Retinal pigment epithelial cell (primary cell): Measurements from ENCODE around the gene USP7.
A peak's percentile ranks its signal among the peaks of the same experiment; 100 is the strongest.

Experiments
- DNase-seq: peaks from one replicate; pipeline ENCODE4 v3.0.0-alpha.2; 2010; ENCODE audit warnings: low read depth
- H3K4me3 ChIP-seq: 2 replicates; pipeline ENCODE4 v1.5.1; 2011; ENCODE audit warnings: mild to moderate bottlenecking, low read length, control low read depth, moderate library complexity
- CTCF ChIP-seq: conservative IDR thresholded peaks from 2 replicates; pipeline ENCODE4 v1.5.1; 2011; ENCODE audit warnings: low read depth, low read length, control low read depth, inconsistent platforms

Gene USP7

GRCh38 chr16:8945626-8946296 lies 17.9 kb downstream of the USP7 start:
- TF ChIP-seq CTCF = no peak
- DNase-seq = no peak
- H3K4me3 ChIP-seq = no peak overlapping the region

- TF ChIP-seq CTCF = no peak
- H3K4me3 ChIP-seq = no peak overlapping the region
- no peak for DNase-seq
These were observed 19.5 kb downstream of the USP7 start for GRCh38 chr16:8943966-8944759.

- no peak for DNase-seq
- H3K4me3 ChIP-seq = no peak overlapping the region
- no peak for TF ChIP-seq CTCF
These were observed 20.5 kb downstream of the USP7 start for GRCh38 chr16:8943001-8943763.

GRCh38 chr16:8941718-8942344 lies 21.9 kb downstream of the USP7 start:
- H3K4me3 ChIP-seq = no peak overlapping the region
- TF ChIP-seq CTCF = no peak
- DNase-seq = no peak

GRCh38 chr16:8937803-8938202 lies 25.9 kb downstream of the USP7 start:
- no peak overlapping the region for H3K4me3 ChIP-seq
- DNase-seq = no peak
- TF ChIP-seq CTCF = no peak

GRCh38 chr16:8936421-8936820 lies 27.3 kb downstream of the USP7 start:
- DNase-seq = no peak
- TF ChIP-seq CTCF = peak; percentile 77
- H3K4me3 ChIP-seq = no peak overlapping the region
